B cell (primary cell): Measurements from ENCODE around the gene EMX1. TPM values are rescaled to one million over a fixed set of nuclear protein-coding genes. Genes with fewer than 3 reads are reported as not detected.

ENCODE experiments used
- ATAC-seq: fragments of 200-7000 bp; cut with Tn5 transposase; one replicate; pipeline ENCODE4 v1.10.0; 2021; ENCODE audit warnings: low read depth, mild to moderate bottlenecking, moderate number of reproducible peaks, moderate library complexity
- CTCF ChIA-PET: fragments of 350-600 bp; sonication (Branson Sonifier 250); formaldehyde crosslinking; loops from one replicate; lab custom pipeline; 2021; ENCODE audit warnings: antibody characterized with exemption, inconsistent platforms; lab: Charles Lee
- POLR2A ChIA-PET: fragments of 350-600 bp; sonication (Branson Sonifier 250); formaldehyde crosslinking; loops from one replicate; lab custom pipeline; 2021; ENCODE audit warnings: antibody characterized with exemption; lab: Charles Lee
- DNase-seq: peaks from one replicate; pipeline ENCODE4 v3.0.0; 2013
- H2AFZ ChIP-seq: 2 replicates; pipeline ENCODE4 v1.6.1; 2012; ENCODE audit warnings: mild to moderate bottlenecking, low read depth, low read length; ENCODE audit not compliant: insufficient read depth, poor library complexity, severe bottlenecking
- H3K27ac ChIP-seq, 2 donors: 1 replicate in 1 of 2; 2 replicates in 1 of 2; pipeline ENCODE4 v1.5.1; 2012 to 2013; ENCODE audit warnings: low read length in 2 of 2, mild to moderate bottlenecking in 2 of 2, moderate library complexity in 1 of 2
- H3K27me3 ChIP-seq, 4 experiments: fragments of 200-600 bp in 1 of 4; sonication (generic) in 1 of 4; replicated peaks in 1 of 4; 1 replicate in 2 of 4; 2 replicates in 2 of 4; pipeline versions ENCODE4 v1.6.1 to v1.7.0; 2013 to 2016; ENCODE audit warnings: low read length in 3 of 4, mild to moderate bottlenecking in 2 of 4, mixed read lengths in 1 of 4, moderate library complexity in 1 of 4; ENCODE audit not compliant: insufficient read depth in 4 of 4, control insufficient read depth in 3 of 4; ENCODE audit errors: control extremely low read depth in 1 of 4
- H3K36me3 ChIP-seq, 2 experiments: replicated peaks in 1 of 2; 1 replicate in 1 of 2; 2 replicates in 1 of 2; pipeline versions ENCODE4 v1.6.1 to v1.7.1; 2013; ENCODE audit warnings: low read length in 1 of 2; ENCODE audit not compliant: insufficient read depth in 2 of 2, control insufficient read depth in 1 of 2; ENCODE audit errors: control extremely low read depth in 1 of 2, extremely low read depth in 1 of 2
- H3K4me1 ChIP-seq, 2 donors: fragments of 200-600 bp in 1 of 2; sonication (generic) in 1 of 2; 1 replicate in 1 of 2; 2 replicates in 1 of 2; pipeline versions ENCODE4 v1.5.1 to v1.6.1; 2013 to 2017; ENCODE audit warnings: low read length in 2 of 2; ENCODE audit not compliant: control insufficient read depth in 2 of 2, insufficient read depth in 2 of 2
- H3K4me2 ChIP-seq: replicated peaks from 2 replicates; pipeline ENCODE3; 2012; ENCODE audit warnings: mild to moderate bottlenecking, low read depth, low read length; ENCODE audit not compliant: poor library complexity, severe bottlenecking
- H3K4me3 ChIP-seq, 5 experiments: fragments of 200-600 bp in 1 of 5; sonication (generic) in 1 of 5; 1 replicate in 3 of 5; 2 replicates in 2 of 5; pipeline versions ENCODE4 v1.5.1 to v1.7.0; 2011 to 2016; ENCODE audit warnings: low read length in 4 of 5, mild to moderate bottlenecking in 4 of 5, low read depth in 2 of 5, control low read depth in 1 of 5, moderate library complexity in 1 of 5; ENCODE audit not compliant: insufficient read depth in 1 of 5; ENCODE audit errors: control extremely low read depth in 1 of 5, extremely low read depth in 1 of 5
- H3K79me2 ChIP-seq: fragments of 200-600 bp; sonication (generic); one replicate; pipeline ENCODE4 v1.6.0; 2016; ENCODE audit warnings: low read length; ENCODE audit not compliant: control insufficient read depth, insufficient read depth
- H3K9ac ChIP-seq: fragments of 200-600 bp; sonication (generic); 2 replicates; pipeline ENCODE4 v1.6.1; 2017; ENCODE audit warnings: mild to moderate bottlenecking, low read length, moderate library complexity
- H3K9me3 ChIP-seq, 3 donors: one replicate each; pipeline versions ENCODE4 v1.6.1 to v1.7.1; 2013; ENCODE audit warnings: low read length in 2 of 3; ENCODE audit not compliant: control insufficient read depth in 2 of 3, insufficient read depth in 1 of 3; ENCODE audit errors: control extremely low read depth in 1 of 3
- H4K20me1 ChIP-seq: 2 replicates; pipeline ENCODE4 v1.6.0; 2012; ENCODE audit warnings: mild to moderate bottlenecking, low read length; ENCODE audit not compliant: insufficient read depth, control insufficient read depth, poor library complexity, severe bottlenecking
- H3K27ac Mint-ChIP-seq: one replicate; pipeline ENCODE4 v1.8.0; 2021; ENCODE audit warnings: mixed read lengths
- H3K27me3 Mint-ChIP-seq: one replicate; pipeline ENCODE4 v1.8.0; 2021; ENCODE audit warnings: mixed read lengths
- H3K4me1 Mint-ChIP-seq: one replicate; pipeline ENCODE4 v1.8.0; 2021; ENCODE audit warnings: mixed read lengths
- H3K4me3 Mint-ChIP-seq: one replicate; pipeline ENCODE4 v1.8.0; 2021; ENCODE audit warnings: mixed read lengths
- H3K9me3 Mint-ChIP-seq: one replicate; pipeline ENCODE4 v1.8.0; 2022; ENCODE audit warnings: mixed read lengths; ENCODE audit not compliant: insufficient read depth
- CTCF ChIP-seq: fragments of 200-600 bp; IDR thresholded peaks from one replicate; pipeline ENCODE4 v1.8.0; 2022; ENCODE audit warnings: antibody characterized with exemption, mild to moderate bottlenecking
- EZH2 ChIP-seq: IDR thresholded peaks from 2 replicates; pipeline ENCODE4 v1.6.1; 2012; ENCODE audit warnings: borderline replicate concordance, low read depth, mild to moderate bottlenecking, moderate library complexity, low read length; ENCODE audit not compliant: insufficient read depth, poor library complexity, severe bottlenecking
- WGBS: methylation state at CpG from one replicate; pipeline ENCODE4 v1.1.5; 2013; ENCODE audit warnings: missing lambda C conversion rate; ENCODE audit not compliant: insufficient coverage; 5-methylcytosine and 5-hydroxymethylcytosine counted together
- intact Hi-C: fragments of 100-400 bp; cut with micrococcal nuclease; formaldehyde crosslinking; loops from one replicate; pipeline ENCODE4 v1.10.0; 2022
- polyA plus RNA-seq: library from polyadenylated mRNA; depleted of rRNA; stranded (reverse); fragments of >200 nt; gene quantifications from 2 replicates; pipeline ENCODE4 v1.2.3, GENCODE V29; 2012
- total RNA-seq, 2 donors: library from RNA; stranded (reverse); fragments of 120-200 nt in 1 of 2; gene quantifications; 1 replicate in 1 of 2; 2 replicates in 1 of 2; pipeline versions ENCODE4 v1.2.3 to v1.2.4, GENCODE V29; 2013 to 2022

Gene EMX1
- total and polyA plus RNA-seq, 2 donors (not counting 1 experiment from before 2014, with no cell fraction given) = not detected

- Mint-ChIP-seq H3K4me1 (no peaks in the 10 kb centered on the region), H3K27ac (no peak overlapping the region), H3K9me3 (no peaks in the 10 kb centered on the region), H3K27me3 (peaks cover 19% of the 10 kb centered on the region), H3K4me3 (no peak overlapping the region)
- no peak for ATAC-seq
- no peaks in the 10 kb centered on the region for H4K20me1 ChIP-seq
- no peak overlapping the region for H3K4me2 ChIP-seq
- H3K4me1 ChIP-seq = no peaks in the 10 kb centered on the region
- TF ChIP-seq EZH2 (no peak), CTCF (no peak)
- intact Hi-C loops = no loop called here
- H3K9me3 ChIP-seq = no peaks in the 10 kb centered on the region
- H2AFZ ChIP-seq = no peak overlapping the region
- ChIA-PET CTCF (no interaction called here), POLR2A (no interaction called here)
- H3K9ac ChIP-seq = no peak overlapping the region
- no peak for DNase-seq
- H3K27ac ChIP-seq = no peak overlapping the region
- H3K36me3 ChIP-seq = no peaks in the 10 kb centered on the region
- peaks cover 0 to 35% (median 14%) of the 10 kb centered on the region in 4 experiments for H3K27me3 ChIP-seq
- no peak overlapping the region for H3K4me3 ChIP-seq
- no peaks in the 10 kb centered on the region for H3K79me2 ChIP-seq
- WGBS = 81% methylated on average over 3 of the region's 4 CpGs
These were observed 15.5 kb downstream of the EMX1 start for GRCh38 chr2:72932805-72933204.

- no peak overlapping the region for H3K4me3 ChIP-seq
- H3K27ac ChIP-seq = no peak overlapping the region
- TF ChIP-seq EZH2 = no peak
- TF ChIP-seq CTCF = no peak
- peaks cover 19% of the 10 kb centered on the region for H3K27me3 Mint-ChIP-seq
- peaks cover 0 to 31% (median 11%) of the 10 kb centered on the region in 4 experiments for H3K27me3 ChIP-seq
- H3K4me3 Mint-ChIP-seq = no peak overlapping the region
- H3K4me1 ChIP-seq = no peaks in the 10 kb centered on the region
- H3K9me3 ChIP-seq = no peaks in the 10 kb centered on the region
- no peak overlapping the region for H2AFZ ChIP-seq
- no peaks in the 10 kb centered on the region for H3K9me3 Mint-ChIP-seq
- H3K9ac ChIP-seq = no peak overlapping the region
- H3K4me2 ChIP-seq = no peak overlapping the region
- DNase-seq (no peak), ATAC-seq (no peak)
- WGBS = 95% methylated on average over 5 of the region's 5 CpGs
- ChIA-PET CTCF (no interaction called here), POLR2A (no interaction called here)
- intact Hi-C loops = no loop called here
- no peaks in the 10 kb centered on the region for H3K79me2 ChIP-seq
- H3K36me3 ChIP-seq = no peaks in the 10 kb centered on the region
- no peaks in the 10 kb centered on the region for H4K20me1 ChIP-seq
- no peak overlapping the region for H3K27ac Mint-ChIP-seq
- H3K4me1 Mint-ChIP-seq = no peaks in the 10 kb centered on the region
These were observed 15.9 kb downstream of the EMX1 start for GRCh38 chr2:72933207-72933606.
